HG02885 (cell line): Measurements from ENCODE around the gene MAP4K4.

Experiments used
- ATAC-seq: cut with Tn5 transposase; IDR thresholded peaks from one replicate; pipeline ENCODE4 v1.9.1; 2021; ENCODE audit warnings: mild to moderate bottlenecking; ENCODE audit not compliant: unreplicated experiment, poor library complexity

MAP4K4 gene

GRCh38 chr2:101806123-101806522 is 108.6 kb downstream of the MAP4K4 start:
- ATAC-seq: no peak

DNA sequence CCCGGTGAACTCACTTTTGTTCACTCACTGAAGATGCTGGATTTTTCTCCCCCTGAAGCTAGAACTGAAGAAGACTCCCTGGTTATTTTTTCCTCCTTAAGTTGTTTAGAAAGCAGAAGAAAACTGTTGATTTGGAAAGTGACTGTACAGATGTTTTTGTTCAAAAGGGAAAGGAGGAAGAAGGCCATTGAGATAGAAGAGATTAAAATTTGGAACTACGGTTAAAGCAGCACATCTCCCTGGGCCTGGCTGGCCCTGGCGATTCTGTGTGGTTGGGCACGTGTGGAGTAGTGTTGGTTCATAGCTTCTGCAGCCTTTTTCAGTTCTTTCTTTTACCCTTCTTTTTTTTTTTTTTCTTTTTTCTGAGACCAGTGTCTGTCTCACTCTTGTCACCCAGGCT is 109.2 kb downstream of the MAP4K4 start:
- no peak for ATAC-seq

DNA sequence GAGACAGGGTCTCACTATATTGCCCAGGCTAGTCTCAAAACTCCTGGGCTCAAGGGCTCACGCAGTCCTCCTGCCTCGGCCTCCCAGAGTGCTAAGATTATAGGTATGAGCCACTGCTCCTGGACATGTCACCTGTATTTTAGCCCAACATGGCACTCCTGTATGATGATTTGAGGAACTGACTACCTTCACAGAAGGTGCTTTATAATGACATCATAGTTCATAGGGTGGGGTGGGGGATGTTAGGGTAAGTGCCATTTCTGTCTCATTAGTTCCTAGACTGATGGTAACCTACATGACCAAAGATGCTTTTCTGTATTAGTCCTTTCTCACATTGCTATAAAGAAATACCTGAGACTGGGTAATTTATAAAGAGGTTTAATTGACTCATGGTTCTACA is 109.7 kb downstream of the MAP4K4 start:
- ATAC-seq: no peak

DNA sequence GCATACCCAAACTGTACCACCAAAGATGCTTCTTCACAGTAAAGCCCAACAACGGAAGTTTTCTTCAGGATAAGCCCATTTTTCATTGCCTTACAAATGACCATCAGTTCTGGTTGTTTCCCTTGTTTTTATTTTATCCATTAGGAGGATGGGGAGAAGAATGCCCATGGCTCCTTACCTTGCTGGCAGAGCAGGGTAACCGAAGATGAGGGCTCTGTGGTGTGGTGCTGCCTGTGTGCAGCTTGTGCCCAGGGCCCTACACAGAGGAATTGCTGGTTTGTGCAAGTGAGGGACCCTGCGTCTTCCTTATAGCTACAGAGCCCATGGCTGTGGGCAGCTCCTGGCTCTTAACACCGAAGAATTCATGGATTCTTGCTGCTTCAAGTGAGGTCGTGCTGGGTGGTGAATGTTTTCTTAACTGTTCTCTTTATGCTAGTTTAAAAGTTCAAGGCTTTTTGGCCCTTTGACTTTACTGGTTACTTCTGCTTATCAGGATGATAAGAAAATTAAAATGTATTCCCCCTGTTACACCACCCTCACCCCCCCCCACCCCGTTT is 110.6 kb downstream of the MAP4K4 start:
- no peak for ATAC-seq

DNA sequence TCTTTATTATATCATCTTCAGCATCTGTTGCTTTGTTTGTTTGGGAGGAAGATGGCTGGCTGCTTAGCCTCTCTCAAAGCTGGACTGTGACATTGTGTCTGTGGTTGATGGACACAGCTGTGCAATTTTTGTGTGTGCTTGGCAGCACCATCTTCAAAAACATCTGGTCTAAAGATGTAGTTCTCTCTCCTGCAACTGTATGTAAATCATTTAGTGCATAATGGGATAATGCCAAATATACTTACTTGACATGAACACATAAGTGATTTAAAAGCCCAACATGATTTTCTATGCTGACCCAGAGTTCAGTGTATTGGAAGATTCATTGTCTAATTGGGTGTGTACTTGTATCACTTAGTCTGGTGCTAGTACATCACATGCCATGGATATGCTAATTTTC is 112.2 kb downstream of the MAP4K4 start:
- no peak for ATAC-seq

- ATAC-seq: no peak
Observed at GRCh38 chr2:101811226-101812015, 113.9 kb downstream of the MAP4K4 start.

DNA sequence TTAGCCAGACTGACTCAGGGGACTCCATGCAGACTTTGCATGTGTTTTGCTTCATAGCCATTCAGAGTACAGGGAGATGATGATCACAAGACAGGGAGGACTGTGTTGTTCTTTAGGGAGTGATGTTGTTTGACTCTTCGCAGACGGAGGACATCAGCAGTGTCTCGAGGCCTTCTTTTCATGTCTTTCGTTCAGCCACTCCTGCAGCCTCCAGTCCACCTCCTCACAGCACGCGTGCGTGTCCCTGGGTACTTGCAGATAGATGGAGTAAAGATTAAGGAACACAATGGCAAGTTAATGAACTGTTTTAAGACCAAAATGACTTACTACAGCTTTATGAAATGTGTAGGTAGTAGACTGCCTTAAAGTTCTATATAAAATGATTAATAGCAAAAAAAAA is 114.7 kb downstream of the MAP4K4 start:
- no peak for ATAC-seq

DNA sequence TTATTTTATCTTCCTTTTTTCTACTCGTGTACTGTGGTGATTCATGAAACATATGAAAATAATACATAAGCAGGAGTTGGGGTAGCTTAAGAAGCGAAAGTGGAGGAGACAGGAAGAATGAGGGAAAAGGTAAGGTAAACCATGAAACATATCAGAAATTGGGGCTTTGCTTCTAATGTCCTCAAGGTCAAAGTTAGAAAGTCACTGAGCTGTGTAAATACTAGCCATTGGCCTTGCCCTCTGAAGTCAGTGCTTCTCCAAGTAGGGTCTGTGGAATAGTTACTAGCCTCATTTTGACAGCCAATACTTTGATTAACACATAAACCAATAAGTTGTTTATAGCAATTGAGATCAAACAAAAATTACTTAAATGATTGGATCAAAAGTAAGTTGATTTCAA is 117.2 kb downstream of the MAP4K4 start:
- no peak for ATAC-seq

- ATAC-seq: no peak
Observed at GRCh38 chr2:101815154-101815553, 117.6 kb downstream of the MAP4K4 start.

DNA sequence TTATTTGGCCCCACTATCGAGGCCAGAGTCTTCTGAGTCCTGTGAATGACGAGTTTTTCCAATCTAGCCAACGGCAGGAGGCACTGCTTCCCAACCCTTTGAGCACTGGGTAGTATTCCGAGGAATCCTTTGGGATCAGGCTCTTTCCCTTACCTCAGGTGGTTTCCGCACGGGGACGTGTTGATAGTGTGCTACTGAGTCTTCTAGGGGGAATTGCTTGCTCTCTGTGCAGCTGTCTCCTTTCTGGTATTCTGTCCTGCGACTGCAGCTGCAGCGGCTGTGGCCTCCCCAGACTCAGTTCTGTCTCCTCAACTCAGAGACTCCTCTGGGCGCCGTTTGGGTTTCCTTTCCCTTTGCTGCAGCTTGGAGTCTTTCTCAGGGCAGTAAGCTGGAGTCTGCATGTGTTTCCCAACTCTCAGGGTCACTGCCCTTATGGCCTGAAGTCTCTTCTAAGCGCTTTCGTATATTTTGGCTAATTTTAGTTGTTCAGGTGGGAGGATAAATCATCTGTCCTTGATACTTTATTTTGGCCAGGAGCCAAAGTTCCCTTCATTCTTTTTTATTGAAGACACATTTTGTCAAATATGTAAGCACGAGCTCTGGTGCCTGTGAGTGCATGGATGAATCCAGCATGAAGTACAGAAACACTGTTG is 118.4 kb downstream of the MAP4K4 start:
- ATAC-seq: no peak

DNA sequence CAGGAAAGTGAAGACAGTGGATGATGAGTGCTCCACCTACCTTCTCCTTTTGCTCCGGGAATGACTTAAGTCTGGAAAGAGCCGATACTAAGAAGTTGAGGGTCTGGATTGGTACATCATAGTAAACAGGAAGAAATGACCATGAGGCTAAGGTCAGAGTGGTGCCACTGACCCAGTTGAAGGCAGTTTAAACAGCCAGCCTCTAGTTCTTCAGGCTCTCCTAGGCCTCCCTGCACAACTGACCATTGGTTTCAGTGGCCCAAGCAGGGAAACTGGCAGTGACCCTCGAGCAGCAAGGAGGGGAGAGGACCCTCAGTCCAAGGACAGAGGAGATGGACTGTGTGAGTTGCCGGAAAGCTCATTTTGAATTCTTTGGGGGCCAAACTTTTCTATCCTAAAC is 119.1 kb downstream of the MAP4K4 start:
- ATAC-seq: no peak

GRCh38 chr2:101817481-101817880 is 120.0 kb downstream of the MAP4K4 start:
- no peak for ATAC-seq

DNA sequence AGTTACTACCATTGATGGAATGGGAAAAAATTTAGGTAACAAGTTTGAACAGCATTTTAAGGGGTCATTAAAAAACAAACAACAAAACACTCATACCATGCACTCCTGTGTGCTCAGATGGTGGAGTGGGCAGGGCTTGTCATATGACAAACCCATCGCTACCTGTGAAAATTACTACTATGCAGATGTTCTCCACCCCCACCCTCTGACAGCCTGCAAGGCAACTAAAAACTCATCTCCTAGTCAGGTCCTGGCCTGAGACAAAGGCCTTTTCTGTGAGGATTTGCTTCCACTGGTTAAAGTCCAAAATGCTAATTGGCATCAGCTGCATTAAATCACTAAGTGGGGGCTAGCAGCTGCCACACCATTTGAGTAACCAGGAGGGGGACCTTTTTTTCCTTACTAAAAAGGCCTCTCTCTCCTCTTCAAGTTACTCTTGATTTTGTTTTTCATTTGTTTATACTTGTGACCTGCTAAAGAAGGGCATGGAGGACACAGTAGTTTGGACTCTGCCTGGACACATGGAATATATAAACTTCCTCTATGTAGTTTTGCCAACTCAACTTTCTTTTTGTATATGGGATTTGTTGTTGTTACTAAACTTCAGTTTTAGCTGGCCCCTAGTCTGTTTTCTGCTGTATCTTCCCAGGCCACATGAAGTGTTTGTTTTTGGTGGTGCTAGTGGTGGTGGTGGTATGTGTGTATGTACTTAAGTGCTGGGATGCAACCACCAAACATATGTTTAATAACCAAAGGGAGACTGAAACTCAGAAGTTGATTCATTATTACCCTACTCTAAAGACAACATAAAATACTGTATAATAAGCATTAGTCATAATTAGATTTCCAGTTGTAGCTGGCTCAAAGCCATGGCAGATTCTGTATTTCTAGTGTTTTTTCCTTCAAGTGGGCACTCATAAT is 121.3 kb downstream of the MAP4K4 start:
- no peak for ATAC-seq

- no peak for ATAC-seq
Observed at GRCh38 chr2:101820519-101820918, 123.0 kb downstream of the MAP4K4 start.

DNA sequence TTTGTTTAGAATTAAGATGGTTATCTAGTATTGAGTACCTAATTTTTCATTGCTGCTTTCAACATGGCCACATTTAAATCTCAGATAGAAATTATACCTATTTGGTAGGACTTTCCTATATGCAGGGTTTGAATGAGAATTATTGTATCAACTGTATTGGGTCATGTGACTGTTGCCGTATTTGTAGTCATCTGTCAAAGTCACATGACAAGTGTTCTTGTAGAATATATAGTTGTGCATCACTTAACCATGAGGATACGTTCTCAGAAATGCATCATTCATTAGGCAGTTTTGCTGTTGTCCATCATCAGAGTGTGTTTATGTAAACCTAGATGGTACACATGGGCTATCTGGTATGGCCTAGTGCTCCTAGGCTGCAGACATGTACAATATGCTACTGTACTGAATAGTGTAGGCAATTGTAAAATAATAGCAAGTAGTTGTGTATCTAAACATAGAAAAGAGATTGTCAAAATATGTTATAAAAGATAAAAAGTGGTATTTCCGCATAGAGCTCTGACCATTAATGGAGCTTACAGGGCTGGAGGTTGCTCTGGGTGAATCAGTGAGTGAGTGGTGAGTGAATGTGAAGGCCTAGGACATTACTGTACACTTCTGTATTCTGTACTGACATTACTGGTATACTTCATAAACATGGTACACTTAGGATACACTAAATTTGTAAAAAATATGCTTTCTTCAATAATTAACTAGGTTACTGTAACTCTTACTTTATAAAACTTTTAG is 123.7 kb downstream of the MAP4K4 start:
- no peak for ATAC-seq

GRCh38 chr2:101821828-101822458 is 124.4 kb downstream of the MAP4K4 start:
- no peak for ATAC-seq

DNA sequence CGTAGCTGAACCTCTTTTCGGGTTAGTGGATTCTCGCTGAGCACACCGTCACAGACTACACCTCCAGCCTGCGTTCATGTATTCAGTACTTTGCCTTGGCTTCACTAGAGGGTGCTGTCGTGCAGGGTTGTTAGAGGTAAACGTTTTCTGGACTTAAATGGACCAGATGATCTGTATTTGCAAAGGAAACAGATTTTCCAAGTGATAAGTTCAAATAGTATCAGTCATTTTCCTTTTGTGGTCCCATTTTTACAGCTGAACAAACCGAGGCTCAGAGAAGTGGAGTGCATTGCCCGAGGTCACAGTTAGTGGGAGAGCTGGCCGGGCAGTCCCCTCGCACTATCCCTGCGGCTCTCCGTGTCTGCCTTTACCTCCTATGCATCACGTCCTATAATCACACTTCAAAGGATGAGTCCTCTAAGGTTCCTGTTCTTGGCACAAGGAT is 125.9 kb downstream of the MAP4K4 start:
- ATAC-seq: peak; percentile 78

GRCh38 chr2:101823859-101824258 is 126.4 kb downstream of the MAP4K4 start:
- ATAC-seq: no peak

DNA sequence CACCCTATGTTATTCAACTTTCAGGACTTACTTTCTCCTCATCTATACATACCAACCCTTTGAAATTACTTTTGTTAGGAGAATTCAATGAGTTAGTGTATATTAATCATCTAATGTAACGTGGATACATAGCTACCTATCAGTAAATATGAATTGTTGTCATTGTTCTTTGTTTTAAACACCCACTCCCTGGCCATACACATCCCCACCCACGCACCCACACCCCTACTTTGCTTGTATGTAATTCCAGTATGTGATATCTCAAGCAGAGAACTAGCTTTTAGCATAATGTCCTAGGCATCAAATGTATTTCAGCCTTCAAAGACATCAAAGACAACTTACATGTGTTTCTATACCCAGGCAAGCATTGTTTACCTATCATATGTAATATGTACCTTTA is 129.2 kb downstream of the MAP4K4 start:
- ATAC-seq: no peak
